Left lung (tissue), 10 donors: ENCODE data around the gene AFG1L. TPM values are rescaled to one million over a fixed set of nuclear protein-coding genes. Genes with fewer than 3 reads are reported as not detected.

Experiments used
- ATAC-seq: fragments of 200-7000 bp; cut with Tn5 transposase; one replicate; pipeline ENCODE4 v1.9.1; 2020; ENCODE audit warnings: moderate library complexity
- DNase-seq, 4 donors: peaks; one replicate each; pipeline ENCODE4 v3.0.0-alpha.2; 2013 to 2020
- H3K27ac ChIP-seq, 2 donors: fragments of 200-600 bp; sonication (generic) in 1 of 2; one replicate each; pipeline versions ENCODE4 v1.5.0 to v1.8.0; 2020 to 2021
- H3K27me3 ChIP-seq, 2 donors: fragments of 200-600 bp; sonication (generic) in 1 of 2; one replicate each; pipeline versions ENCODE4 v1.5.0 to v1.8.0; 2020 to 2021
- H3K36me3 ChIP-seq, 2 donors: fragments of 200-600 bp; sonication (generic) in 1 of 2; one replicate each; pipeline versions ENCODE4 v1.5.0 to v1.8.0; 2020 to 2021
- H3K4me1 ChIP-seq, 2 donors: fragments of 200-600 bp; one replicate each; pipeline ENCODE4 v1.8.0; 2021
- H3K4me3 ChIP-seq, 2 donors: fragments of 200-600 bp; sonication (generic) in 1 of 2; one replicate each; pipeline versions ENCODE4 v1.5.0 to v1.8.0; 2020 to 2021; ENCODE audit warnings: mild to moderate bottlenecking in 1 of 2
- H3K9me3 ChIP-seq, 2 donors: fragments of 200-600 bp; sonication (generic) in 1 of 2; one replicate each; pipeline versions ENCODE4 v1.5.0 to v1.8.0; 2020 to 2021
- intact Hi-C, 2 donors: fragments of 100-400 bp; cut with DNase I; formaldehyde crosslinking; loops; one replicate each; pipeline versions ENCODE4 v1.11.2 to v1.14.2; 2022
- polyA plus RNA-seq, 6 donors: library from polyadenylated mRNA; unstranded; fragments of 120-200 nt; gene quantifications; one replicate each; pipeline ENCODE4 v1.2.1, GENCODE V29; 2013; ENCODE audit not compliant: insufficient read length in 6 of 6
- total RNA-seq, 2 donors: library from RNA; stranded (reverse); fragmentation: NEBNext Ultra II Directional; extraction: Animal tissue kit (Norgen Biotek cat#: 25700); gene quantifications; one replicate each; pipeline ENCODE4 v1.2.1, GENCODE V29; 2021
- TF ChIP-seq, protein P1 (sequence below), 2 donors: fragments of 200-600 bp; sonication (generic) in 1 of 2; IDR thresholded peaks; one replicate each; pipeline versions ENCODE4 v1.5.0 to v1.8.0; 2021; ENCODE audit warnings: antibody characterized with exemption in 2 of 2
- donor health status: DM: no; HTN: yes; CAD: no.
- donor health status: DM: no; HTN: no; CAD: no.

AFG1L gene
- total and polyA plus RNA-seq, 8 donors: 5.8 to 10.2 (median 7.7) TPM

DNA sequence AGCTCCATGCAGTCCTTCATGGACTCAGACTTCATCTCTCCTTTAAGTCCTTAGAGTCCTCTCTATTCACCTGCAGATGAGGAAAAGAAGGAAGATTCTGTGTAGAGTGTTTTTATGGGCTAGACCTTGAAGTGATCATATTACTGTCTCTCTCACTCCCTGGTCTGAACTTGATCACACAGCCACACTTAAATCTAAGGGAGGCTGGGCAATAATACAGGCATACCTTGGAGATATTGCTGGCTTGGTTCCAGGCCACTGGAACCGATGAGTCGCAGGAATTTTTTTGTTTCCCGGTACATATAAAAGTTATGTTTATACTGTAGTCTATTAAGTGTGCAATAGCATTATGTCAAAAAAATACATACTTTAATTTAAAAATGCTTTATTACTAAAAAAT lies 206.7 kb downstream of the AFG1L start:
- no peak for DNase-seq

DNA sequence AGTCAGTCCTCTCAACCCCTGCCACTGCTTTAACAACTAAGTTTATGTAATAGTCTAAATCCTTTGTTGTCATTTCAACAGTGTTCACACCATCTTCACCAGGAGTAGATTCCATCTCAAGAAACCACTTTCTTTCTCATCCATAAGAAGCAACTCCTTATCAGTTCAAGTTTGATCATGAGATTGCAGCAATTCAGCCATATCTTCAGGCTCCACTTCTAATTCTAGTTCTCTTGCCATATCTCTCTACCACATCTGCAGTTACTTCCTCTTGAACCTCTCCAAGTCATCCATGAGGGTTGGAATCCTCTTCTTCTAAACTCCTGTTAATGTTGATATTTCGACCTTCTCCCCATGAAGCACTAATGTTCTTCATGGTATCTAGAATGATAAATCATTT lies 208.0 kb downstream of the AFG1L start:
- no peaks in the 10 kb centered on the region for H3K4me1 ChIP-seq
- ATAC-seq (no peak), DNase-seq (no peak)
- no peaks in the 10 kb centered on the region for H3K36me3 ChIP-seq
- TF ChIP-seq, protein P1, sequence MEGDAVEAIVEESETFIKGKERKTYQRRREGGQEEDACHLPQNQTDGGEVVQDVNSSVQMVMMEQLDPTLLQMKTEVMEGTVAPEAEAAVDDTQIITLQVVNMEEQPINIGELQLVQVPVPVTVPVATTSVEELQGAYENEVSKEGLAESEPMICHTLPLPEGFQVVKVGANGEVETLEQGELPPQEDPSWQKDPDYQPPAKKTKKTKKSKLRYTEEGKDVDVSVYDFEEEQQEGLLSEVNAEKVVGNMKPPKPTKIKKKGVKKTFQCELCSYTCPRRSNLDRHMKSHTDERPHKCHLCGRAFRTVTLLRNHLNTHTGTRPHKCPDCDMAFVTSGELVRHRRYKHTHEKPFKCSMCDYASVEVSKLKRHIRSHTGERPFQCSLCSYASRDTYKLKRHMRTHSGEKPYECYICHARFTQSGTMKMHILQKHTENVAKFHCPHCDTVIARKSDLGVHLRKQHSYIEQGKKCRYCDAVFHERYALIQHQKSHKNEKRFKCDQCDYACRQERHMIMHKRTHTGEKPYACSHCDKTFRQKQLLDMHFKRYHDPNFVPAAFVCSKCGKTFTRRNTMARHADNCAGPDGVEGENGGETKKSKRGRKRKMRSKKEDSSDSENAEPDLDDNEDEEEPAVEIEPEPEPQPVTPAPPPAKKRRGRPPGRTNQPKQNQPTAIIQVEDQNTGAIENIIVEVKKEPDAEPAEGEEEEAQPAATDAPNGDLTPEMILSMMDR (IDR thresholded peaks at IDR 0.05): no peak
- intact Hi-C loops: no loop called here
- no peak overlapping the region for H3K27ac ChIP-seq
- H3K4me3 ChIP-seq: no peak overlapping the region
- no peaks in the 10 kb centered on the region for H3K27me3 ChIP-seq
- H3K9me3 ChIP-seq: no peaks in the 10 kb centered on the region

More for the DNA sequence above, 206.7 kb downstream of the AFG1L start:
- no peaks in the 10 kb centered on the region for H3K9me3 ChIP-seq
- no peak overlapping the region for H3K4me3 ChIP-seq
- no peak overlapping the region for H3K27ac ChIP-seq
- no peak for ATAC-seq
- TF ChIP-seq, protein P1 (IDR thresholded peaks at IDR 0.05): no peak
- no peaks in the 10 kb centered on the region for H3K27me3 ChIP-seq
- H3K4me1 ChIP-seq: no peaks in the 10 kb centered on the region
- H3K36me3 ChIP-seq: no peaks in the 10 kb centered on the region
- intact Hi-C loops: no loop called here

DNA sequence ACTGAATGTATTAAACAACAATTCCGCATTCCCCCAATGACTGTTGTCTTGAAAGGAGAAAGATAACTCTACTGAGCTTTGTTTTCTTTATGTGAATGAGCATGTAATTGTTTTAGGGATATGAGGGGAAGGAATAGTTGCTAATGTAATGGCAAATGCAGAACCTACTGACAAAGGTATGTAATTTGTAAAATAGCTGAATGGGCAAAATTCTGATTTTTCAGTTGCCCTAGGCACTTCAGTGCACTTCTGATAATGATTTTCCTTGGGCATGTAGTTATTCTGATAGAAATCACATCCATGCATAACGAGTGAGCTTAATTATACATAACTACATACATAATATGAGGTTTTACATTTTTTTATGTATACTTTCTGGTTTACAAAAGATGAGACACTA lies 212.5 kb downstream of the AFG1L start:
- TF ChIP-seq, protein P1 (IDR thresholded peaks at IDR 0.05): no peak
- Histone ChIP-seq H3K4me1 (no peaks in the 10 kb centered on the region), H3K4me3 (no peak overlapping the region), H3K36me3 (no peaks in the 10 kb centered on the region), H3K27me3 (no peaks in the 10 kb centered on the region), H3K9me3 (no peaks in the 10 kb centered on the region), H3K27ac (no peak overlapping the region)
- no peak for DNase-seq
- intact Hi-C loops: no loop called here
- no peak for ATAC-seq

DNA sequence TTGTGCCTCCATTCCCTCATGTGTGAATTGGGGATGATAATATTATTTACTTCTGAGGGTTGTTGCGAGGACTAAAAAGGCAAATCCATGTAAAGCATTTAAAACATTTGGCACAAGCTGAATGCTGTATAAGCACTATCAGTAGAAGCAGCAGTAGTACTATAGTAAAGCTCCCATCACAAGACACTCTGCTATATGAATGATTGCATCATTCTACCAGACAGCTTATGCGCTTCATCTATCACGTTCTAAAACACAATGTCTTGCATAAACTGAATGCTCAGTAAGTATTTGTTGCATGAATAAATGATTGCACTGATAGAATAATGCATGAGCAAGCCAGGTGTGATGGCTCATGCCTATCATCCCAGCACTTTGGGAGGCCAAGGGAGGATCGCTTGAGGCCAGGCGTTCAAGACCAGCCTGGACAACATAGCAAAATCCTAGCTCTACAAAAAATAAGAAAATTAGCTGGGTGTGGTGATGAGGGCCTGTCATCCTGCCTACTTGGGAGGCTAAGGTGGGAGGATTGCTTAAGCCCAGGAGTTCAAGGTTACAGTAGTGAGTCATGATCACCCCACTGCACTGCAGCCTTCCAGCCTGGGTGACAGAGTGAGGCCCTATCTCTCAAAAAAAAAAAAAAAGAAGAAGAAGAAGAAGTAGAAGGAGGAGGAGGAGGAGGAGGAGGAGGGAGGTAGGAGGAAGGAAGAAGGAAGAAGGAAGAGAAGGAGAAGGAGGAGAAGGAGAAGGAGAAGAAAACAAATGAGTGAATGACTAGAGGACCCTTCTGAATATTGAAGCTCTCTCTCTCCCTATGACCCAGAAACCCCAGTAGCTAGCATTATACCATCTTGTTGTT lies 215.8 kb downstream of the AFG1L start:
- TF ChIP-seq, protein P1 (IDR thresholded peaks at IDR 0.05): no peak

DNA sequence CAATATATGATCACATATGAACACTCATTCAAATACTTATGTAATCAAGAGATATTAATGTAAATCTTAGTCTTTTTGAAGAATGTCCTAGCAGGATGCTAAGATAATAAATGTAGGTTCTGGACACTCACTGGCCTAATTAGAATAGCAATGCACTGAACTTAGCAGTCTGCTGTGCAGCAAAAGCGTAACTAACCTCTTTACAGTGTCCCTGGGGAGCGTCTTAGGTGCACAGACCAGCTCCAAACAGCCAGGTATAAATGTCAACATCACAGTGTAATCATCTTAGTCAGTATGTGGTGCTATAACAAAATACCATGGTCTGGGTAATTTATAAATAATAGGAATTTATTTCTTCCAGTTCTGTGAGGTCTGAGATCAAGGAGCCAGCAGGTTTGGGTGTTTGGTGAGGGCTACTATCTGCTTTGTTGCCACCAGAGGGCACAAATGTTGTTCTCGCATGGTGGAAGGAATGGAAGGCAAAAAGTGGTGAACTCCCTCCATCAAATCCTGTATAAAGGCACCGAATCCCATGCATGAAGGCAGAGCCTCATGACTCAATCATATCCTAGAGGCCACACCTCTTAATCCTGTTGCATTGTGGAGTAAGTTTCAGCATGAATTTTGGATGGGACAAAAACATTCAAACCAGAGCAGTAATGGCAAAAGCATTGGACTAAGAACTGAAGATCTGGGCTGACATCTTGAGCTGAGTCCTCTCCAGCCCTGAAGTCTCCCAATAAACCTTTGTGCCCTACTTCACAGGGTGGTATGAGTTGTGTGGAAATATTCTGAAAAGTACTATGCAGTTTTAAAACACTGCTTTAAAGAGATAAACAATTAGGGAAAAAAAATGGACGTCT lies 224.1 kb downstream of the AFG1L start:
- intact Hi-C loops: no loop called here
- no peak overlapping the region for H3K27ac ChIP-seq
- ATAC-seq: no peak
- TF ChIP-seq, protein P1 (IDR thresholded peaks at IDR 0.05): peak in 1 of 2 donors; percentile 14
- peaks cover 0 to 3% of the 10 kb centered on the region in 2 donors for H3K36me3 ChIP-seq
- H3K27me3 ChIP-seq: no peaks in the 10 kb centered on the region
- H3K4me3 ChIP-seq: no peak overlapping the region
- H3K9me3 ChIP-seq: no peaks in the 10 kb centered on the region
- no peak for DNase-seq
- no peaks in the 10 kb centered on the region for H3K4me1 ChIP-seq

More for the DNA sequence above, 215.8 kb downstream of the AFG1L start:
- Histone ChIP-seq H3K9me3 (peaks cover 0 to 5% of the 10 kb centered on the region in 2 donors), H3K4me1 (no peaks in the 10 kb centered on the region), H3K4me3 (no peak overlapping the region), H3K27ac (no peak overlapping the region), H3K27me3 (no peaks in the 10 kb centered on the region), H3K36me3 (peaks cover 0 to 3% of the 10 kb centered on the region in 2 donors)
- DNase-seq (peak in 2 of 4 donors; percentile 57 to 60), ATAC-seq (no peak)
- intact Hi-C loops: no loop called here
